GM12801 (cell line): ENCODE results near the gene RNF150.

Experiments
- CTCF ChIP-seq: IDR thresholded peaks from one replicate; pipeline ENCODE4 v1.5.1; 2011; ENCODE audit warnings: control low read depth; ENCODE audit not compliant: insufficient read length; ENCODE audit errors: extremely low read depth

The RNF150 gene

GRCh38 chr4:140945106-140945505 lies 188.2 kb downstream of the RNF150 start:
- TF ChIP-seq CTCF = no peak

- no peak for TF ChIP-seq CTCF
Measured at GRCh38 chr4:140944572-140944971, 188.7 kb downstream of the RNF150 start.

- no peak for TF ChIP-seq CTCF
Measured at GRCh38 chr4:140944199-140944515, 189.1 kb downstream of the RNF150 start.

- TF ChIP-seq CTCF = no peak
Measured at GRCh38 chr4:140943486-140944198, 189.6 kb downstream of the RNF150 start.

- TF ChIP-seq CTCF = no peak
Measured at GRCh38 chr4:140940589-140940988, 192.7 kb downstream of the RNF150 start.

GRCh38 chr4:140937866-140938265 lies 195.4 kb downstream of the RNF150 start:
- TF ChIP-seq CTCF = no peak

- no peak for TF ChIP-seq CTCF
Measured at GRCh38 chr4:140935254-140935653, 198.0 kb downstream of the RNF150 start.
